NCI-H2081 (cell line): ENCODE measurements around the gene ATP10B.
"Not testable (repeated sequence)": the region's sequence is repeated elsewhere in the genome, so short reads cannot be mapped to it uniquely, and the experiment has no call there.

Source experiments
- DNase-seq, 2 experiments: peaks; one replicate each; lab custom pipeline; 2025; lab: John Stamatoyannopoulos, UW

Gene ATP10B, protein sequence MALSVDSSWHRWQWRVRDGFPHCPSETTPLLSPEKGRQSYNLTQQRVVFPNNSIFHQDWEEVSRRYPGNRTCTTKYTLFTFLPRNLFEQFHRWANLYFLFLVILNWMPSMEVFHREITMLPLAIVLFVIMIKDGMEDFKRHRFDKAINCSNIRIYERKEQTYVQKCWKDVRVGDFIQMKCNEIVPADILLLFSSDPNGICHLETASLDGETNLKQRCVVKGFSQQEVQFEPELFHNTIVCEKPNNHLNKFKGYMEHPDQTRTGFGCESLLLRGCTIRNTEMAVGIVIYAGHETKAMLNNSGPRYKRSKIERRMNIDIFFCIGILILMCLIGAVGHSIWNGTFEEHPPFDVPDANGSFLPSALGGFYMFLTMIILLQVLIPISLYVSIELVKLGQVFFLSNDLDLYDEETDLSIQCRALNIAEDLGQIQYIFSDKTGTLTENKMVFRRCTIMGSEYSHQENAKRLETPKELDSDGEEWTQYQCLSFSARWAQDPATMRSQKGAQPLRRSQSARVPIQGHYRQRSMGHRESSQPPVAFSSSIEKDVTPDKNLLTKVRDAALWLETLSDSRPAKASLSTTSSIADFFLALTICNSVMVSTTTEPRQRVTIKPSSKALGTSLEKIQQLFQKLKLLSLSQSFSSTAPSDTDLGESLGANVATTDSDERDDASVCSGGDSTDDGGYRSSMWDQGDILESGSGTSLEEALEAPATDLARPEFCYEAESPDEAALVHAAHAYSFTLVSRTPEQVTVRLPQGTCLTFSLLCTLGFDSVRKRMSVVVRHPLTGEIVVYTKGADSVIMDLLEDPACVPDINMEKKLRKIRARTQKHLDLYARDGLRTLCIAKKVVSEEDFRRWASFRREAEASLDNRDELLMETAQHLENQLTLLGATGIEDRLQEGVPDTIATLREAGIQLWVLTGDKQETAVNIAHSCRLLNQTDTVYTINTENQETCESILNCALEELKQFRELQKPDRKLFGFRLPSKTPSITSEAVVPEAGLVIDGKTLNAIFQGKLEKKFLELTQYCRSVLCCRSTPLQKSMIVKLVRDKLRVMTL (N-terminal part only)

DNA sequence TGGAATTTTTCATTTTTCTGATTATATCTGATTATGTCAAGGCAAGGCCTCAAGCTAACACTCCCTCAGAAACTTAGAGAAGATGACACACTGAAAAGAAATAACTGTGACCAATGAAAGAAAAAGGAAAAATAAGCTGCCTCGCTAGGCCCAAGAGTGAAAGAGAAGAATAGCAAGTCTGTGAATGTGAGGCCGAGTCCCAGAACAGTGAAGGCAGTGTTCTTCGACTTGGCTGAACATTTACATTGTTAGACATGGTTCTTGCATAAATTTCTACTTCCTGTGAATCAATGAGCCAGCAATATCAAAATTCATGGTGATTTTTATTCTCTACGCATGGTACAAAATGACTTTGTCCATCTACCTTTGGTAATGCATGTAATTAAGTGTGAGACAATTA lies at the start of gene ATP10B:
ATP10B (minus strand) TSS at position 163 of the 400 bp plus-strand sequence. CDS start 164,137 bp downstream, outside the sequence.
- peak in 1 of 2 experiments; percentile 6 for DNase-seq

DNA sequence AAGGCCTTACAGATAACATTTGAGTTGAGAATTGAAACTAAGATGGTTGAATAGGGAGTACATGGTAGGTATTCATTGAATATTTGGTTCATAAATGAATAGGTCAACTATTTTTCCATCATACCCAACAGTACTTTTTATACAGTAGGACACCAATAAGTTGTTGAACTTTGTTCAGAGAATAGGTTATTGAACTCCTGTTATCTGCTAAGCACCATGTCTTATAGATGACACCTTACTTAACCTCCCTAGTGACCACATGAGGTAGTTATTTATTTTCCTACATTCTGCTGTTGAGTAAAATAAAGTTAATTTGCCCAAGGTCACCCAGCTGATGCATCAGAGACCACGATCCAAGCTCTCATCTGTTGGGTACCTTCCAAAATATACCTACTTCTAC lies 49.6 kb upstream of the ATP10B start:
- DNase-seq, result no peak

DNA sequence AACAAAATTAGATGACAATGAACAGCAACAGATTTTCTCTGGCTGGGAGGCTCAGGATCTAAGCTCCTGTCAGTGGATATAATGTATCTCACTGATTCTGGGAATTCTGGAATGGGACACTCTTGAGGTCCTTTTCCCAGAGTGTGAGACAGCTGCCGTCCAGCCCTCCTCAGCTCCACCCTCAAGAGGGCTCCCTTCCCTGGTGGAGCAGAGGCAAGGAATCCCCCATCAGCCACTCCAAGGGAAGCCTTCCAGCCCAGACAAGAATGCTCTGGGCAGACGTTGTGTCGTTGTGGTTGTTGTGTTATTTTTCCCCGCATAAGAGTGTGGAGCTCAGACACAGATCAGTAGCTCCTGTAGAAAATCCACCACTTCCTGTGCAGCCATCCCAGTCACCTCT lies 47.7 kb upstream of the ATP10B start:
- DNase-seq, result no peak

DNA sequence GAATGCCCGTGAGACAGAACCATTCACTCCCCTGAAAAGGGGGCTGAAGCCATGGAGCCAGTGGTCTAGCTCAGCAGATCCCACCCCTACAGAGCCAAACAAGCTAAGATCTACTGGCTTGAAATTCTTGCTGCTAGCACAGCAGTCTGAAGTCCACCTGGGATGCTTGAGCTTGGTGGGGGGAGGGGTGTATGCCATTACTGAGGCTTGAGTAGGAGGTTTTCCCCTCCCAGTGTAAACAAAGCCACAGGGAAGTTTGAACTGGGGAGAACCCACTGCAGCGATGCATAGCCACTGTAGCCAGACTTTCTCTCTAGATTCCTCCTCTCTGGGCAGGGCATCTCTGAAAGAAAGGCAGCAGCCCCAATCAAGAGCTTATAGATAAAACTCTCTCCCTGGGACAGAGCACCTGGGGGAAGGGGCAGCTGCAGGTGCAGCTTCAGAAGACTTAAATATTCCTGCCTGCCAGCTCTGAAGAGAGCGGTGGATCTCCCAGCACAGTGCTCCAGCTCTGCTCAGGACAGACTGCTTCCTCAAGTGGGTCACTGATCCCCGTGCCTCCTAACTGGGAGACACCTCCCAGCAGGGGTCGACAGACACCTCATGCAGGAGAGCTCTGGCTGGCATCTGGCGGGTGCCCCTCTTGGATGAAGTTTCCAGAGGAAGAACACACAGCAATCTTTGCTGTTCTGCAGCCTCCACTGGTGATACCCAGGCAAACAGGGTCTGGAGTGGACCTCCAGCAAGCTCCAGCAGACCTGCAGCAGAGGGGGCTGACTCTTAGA lies 41.4 kb upstream of the ATP10B start:
- not testable (repeated sequence) for DNase-seq

DNA sequence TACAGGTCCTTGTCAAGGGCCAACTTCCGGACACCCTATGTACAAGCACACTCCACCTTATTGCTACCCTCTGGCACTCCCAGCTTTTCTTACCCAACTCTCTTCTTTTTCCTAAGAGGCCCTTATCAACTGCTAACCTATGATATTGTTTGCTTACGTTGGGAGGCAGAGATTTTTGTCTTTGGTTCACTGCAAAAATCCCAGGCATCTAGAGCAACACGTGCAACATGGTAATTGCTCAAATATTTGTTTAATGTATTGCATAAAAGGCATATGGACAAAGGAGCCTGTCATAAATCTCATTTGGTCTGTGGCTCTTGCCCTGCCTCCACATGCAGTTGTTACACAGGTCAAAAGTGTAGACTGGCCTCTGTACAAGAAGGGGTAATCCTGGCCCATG lies 35.8 kb upstream of the ATP10B start:
- DNase-seq, result peak in 1 of 2 experiments; percentile 28

DNA sequence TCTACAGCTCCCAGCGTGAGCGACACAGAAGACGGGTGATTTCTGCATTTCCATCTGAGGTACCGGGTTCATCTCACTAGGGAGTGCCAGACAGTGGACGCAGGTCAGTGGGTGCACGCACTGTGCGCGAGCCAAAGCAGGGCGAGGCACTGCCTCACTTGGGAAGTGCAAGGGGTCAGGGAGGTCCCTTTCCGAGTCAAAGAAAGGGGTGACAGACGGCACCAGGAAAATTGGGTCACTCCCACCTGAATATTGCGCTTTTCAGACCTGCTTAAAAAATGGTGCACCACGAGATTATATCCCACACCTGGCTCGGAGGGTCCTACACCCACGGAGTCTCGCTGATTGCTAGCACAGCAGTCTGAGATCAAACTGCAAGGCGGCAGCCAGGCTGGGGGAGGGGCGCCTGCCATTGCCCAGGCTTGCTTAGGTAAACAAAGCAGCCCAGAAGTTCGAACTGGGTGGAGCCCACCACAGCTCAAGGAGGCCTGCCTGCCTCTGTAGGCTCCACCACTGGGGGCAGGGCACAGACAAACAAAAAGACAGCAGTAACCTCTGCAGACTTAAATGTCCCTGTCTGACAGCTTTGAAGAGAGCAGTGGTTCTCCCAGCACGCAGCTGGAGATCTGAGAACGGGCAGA lies 21.7 kb upstream of the ATP10B start:
- not testable (repeated sequence) for DNase-seq

DNA sequence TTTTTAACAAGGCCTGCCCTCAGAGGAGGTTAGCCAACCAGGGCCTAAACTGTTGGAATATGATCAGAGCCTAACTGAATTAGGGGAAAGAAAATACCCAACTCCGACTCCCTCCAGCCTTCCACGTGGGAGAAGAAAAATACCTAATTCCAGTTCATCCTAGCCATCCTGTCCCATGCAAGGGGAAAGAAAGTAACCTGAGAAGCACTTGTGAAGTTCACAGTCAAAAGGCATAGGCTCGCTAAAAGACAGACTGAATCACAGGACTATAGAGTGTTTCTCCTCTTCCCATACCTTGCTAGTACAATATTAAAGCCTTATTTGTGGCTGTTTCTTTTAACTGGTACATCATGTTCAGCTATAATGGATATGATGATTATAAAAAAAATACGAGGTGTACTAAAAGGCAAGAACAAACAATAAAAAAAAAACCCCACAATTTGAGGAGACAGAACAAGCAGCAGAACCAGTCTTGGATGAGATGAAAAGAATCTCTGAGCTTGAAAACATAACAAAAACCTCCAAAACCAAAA lies 18.0 kb upstream of the ATP10B start:
- no peak for DNase-seq

DNA sequence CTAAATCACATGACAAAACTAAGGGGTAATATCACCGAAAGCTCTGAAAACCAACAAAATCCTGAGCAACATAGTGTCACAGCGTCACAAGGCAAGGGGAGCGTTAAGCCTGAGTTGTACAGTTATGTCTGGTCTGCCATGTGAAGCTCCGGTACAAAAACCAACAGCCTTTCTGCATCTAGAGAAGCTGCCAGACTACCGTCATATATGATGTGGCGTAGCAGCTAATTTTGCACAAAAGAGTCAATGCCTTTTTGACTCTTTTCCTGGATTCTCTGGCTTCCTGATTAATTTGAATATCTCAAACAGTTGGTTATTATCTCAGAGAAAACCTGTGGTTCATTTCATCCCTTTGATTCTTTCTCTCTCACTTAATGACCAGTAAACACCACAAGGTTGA lies 16.0 kb upstream of the ATP10B start:
- DNase-seq, result no peak

DNA sequence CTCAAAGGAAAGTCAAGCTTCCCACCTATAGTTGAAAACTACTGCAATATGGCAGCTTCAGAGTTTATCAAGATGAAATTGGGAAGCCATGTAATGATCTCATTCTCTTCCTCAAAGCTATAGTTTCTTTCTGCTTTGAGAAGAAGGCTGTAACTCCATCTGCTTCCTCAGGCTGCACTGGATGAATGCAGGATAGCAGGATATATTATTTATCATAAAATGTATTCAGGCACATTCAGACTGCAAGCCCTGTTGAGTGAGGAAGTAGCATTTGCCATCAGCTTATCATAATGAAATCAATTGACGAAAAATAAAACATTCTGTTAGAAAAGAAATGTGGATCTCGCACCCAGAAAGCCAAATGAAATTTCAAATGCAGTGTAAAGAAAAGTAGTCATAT lies 560 bp downstream of the ATP10B start:
- no peak for DNase-seq

DNA sequence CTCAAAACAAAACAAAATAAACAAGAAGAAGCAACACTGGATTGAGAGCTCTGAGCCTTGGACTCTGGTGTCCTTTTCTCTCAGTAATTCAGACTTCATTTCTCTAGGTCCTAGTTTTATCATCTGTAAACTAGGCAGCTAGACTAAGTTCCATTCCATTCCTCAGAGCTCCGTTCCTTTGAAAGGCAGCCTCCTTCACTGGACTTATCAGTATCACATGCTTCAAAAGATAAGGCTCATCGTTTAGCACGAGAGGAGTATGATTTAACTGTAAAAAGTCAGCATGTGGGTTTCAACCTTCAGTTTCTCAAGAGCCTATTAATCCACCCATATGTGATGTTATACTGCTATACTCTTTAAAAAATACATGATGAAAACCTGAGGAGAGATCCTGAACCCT lies 1.6 kb downstream of the ATP10B start:
- no peak for DNase-seq

DNA sequence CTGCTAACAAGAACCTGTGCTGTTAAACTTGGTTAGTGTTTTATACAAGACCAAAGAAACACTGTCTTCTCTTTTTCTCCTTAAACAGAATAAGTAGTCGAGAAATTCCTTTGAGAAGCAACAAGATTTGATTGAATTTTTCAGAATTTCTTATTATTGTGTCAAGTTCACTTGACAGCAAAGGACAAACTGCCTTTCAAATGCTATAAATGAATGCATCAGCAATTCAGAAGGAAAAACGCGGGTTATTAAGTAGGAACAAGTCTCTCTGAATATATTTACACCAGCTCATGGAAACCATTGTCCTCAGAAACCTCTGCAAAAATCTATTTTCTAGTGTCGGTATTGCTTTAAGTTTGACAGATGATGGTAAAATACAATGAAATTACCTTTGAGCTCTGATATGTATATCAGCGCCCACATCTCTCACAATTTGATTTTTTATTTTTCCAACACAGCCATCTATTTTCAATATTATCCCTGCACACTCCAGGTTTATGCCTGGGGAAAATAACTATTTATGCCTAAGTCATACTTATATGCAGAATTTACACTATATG lies 4.4 kb downstream of the ATP10B start:
- no peak for DNase-seq

DNA sequence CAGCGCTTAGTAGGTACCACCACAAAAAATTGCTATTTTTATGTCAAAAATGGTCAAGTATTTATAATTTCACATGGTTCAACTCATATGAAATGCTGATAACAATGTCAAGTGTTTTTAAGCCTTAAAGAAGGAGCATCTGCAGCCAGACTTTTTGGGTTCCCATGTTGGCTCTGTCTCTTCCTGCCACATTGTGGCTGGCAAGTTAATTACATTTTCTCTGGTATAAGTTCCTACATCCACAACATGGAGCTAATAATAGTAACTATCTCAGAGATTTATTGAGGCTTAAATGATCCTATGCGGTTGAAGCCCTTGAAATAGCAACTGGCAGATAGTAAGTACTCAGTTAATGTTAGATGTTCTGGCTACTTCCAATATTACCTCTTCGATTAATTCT lies 5.4 kb downstream of the ATP10B start:
- no peak for DNase-seq

DNA sequence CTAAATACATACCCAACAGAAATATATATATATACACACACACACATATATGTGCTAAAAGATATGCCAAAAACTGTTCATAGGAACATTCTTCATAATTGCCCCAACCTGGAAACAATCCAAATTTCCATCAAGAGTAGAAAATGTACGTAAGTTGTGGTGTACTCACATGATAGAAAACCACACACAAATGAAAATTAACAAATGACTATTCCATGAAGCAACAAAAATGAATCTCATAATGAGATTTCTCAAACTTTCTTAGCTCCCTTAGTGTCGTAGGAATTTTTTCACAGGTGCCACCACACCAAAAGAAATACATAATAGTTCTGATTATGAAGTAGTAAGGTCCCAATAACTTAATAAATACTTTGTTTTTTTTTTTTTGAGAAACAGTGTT lies 7.8 kb downstream of the ATP10B start:
- no peak for DNase-seq

DNA sequence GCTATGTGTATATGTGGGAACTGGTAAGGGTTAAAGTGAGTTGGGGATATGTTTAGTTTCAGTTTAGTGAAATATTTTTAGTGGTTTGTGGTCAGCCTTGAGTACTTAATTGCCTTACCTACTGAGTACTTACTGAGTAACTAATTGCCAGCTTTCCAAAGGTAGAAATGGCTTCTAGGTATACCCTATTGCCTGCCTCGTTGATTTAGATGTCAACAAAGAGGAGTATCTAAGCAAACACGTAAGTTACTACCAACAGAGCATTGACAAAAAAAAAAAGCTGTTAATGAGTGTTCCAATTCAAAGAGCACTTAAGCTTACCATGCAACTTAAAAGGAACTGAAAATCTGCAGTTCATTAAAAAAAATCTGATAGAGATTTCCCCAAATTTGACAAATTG lies 8.8 kb downstream of the ATP10B start:
- DNase-seq, result peak in 1 of 2 experiments; percentile 30

DNA sequence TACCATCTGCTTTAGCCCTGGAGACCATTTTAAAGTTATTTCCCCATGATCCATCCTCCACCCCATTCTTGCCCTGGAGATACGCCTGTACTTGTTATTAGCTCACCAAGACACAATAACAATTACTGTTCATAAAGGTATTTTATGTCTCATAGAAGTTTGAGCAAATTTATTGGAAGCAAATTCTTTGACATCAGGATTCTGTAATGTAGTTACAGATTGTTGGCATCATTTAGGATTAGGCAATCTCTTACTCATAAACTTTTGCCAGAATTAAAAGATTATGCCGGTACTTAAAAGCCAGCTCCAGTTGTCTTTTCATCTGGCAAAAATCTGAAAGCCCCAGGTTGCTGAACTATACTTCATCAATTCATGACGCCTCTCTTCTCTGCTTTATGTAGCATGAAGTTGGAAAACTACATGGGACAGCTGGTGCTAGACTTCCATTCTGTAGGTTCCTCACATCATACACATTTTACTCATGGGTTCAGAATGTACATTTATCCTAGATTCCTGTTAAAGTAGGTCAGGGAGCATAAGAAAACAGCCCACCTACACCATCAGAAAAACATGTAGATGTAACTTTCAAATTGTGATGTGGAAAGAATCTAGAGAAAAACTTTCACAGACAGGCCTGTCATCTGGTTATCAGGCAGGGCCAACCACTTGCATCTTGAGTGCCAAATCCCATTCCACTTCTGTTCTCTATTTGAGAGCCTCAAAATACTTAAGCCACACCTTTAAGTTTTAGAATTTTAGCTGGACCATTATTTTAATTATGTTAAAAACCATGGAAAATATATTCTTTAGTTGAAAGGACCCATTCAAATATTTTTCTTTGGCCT lies 14.0 kb downstream of the ATP10B start:
- no peak for DNase-seq

DNA sequence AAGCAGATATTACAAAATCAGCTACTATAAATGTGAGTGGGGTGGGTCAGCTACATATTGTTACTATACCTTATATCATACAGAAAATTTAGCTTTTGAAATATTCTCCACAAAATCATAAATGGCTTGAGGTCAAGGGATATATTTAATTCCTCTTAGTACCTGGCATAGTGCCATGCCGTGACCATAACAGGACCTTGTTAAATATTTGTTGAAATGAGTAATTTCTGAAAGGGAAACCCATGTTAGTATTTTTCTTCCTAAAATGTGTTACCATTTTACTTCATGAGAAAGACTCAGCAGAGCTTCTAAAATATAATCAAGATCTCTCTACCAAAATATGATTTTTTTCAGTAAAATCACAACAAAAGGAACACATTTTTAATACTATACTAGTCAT lies 14.8 kb downstream of the ATP10B start:
- no peak for DNase-seq

DNA sequence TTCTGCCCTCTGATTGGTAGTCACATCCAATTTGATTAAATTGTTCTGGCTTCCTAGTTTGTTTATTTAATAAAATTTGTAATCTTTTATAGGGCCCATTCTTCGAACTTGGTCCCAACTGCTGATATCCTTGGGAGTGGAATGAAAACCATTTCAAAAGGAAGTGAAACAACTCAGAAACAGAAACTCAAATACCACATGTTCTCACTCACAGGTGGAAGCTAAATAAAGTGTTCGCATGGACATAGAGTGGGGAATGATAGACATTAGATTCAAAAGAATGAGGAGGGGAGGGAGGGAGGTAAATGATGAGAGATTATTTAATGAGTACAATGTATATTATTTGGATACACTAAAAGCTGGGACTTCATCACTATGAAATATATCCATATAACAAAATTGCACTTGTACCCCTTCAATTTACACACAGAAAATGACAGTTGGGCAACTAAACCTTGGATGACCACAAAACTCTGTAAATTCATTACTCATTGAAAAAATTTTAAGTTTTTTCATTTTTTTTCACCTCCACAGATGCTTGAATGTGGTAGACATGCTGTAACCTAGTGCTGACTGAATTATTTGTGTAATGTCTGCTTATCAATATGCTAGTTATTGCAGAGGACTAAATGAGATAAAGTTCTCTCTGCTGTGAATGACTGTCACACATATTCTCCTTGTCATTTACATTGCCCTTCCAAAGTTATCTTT lies 16.0 kb downstream of the ATP10B start:
- no peak for DNase-seq

DNA sequence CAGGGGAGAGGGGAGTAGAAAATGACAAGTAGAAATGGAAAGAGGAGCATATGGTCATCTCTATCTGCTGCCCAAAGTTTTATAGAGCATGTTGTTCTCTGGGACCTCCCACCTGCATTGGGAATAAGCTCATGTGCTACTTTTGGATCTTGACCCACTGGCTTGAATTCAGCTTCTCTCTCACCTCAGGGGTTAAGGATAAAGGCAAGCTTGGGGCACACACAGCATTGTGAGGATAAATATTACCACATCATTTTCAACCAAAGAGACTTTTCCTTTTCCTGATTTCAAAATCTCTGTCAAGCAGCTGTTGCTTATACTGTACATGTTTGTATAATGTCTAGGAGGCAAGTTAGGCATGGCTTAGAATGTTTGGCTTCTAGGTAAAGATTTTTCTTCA lies 16.6 kb downstream of the ATP10B start:
- no peak for DNase-seq

DNA sequence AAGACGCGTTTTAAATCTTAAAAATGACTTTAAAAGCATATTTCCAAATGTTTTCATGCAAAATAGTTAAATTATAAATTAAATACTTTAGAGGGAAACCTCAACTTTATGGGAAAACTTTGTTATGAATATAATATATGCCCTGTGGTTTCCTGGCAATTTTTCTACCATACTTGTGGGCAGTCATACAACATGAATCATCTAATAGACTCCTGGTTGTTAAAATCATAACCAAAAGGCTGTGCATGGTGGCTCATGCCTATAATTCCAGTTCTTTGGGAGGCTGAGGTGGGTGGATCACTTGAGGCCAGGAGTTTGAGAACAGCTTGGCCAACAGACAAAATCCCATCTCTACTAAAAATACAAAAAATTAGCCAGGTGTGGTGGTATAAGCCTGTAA lies 18.2 kb downstream of the ATP10B start:
- no peak for DNase-seq
